IMR-90 (cell line): ENCODE data around the gene SDC4.

Source experiments
- CEBPB ChIP-seq: IDR thresholded peaks from 2 replicates; pipeline ENCODE4 v1.6.1; 2012; ENCODE audit warnings: low read depth, low read length, improper control_type of control experiment
- CHD1 ChIP-seq: IDR thresholded peaks from 2 replicates; pipeline ENCODE4 v1.6.1; 2012; ENCODE audit warnings: low read depth, low read length, improper control_type of control experiment
- FOS ChIP-seq: fragments of 150-350 bp; IDR thresholded peaks from 2 replicates; pipeline ENCODE4 v1.6.1; 2016; ENCODE audit warnings: low read depth, low read length
- MAFK ChIP-seq: IDR thresholded peaks from 2 replicates; pipeline ENCODE4 v1.6.1; 2012; ENCODE audit warnings: low read depth, low read length, improper control_type of control experiment
- MAZ ChIP-seq: IDR thresholded peaks from 2 replicates; pipeline ENCODE4 v1.6.1; 2012; ENCODE audit warnings: low read depth, mild to moderate bottlenecking, low read length, improper control_type of control experiment, moderate library complexity, borderline replicate concordance
- MXI1 ChIP-seq: IDR thresholded peaks from 2 replicates; pipeline ENCODE4 v1.6.1; 2012; ENCODE audit warnings: low read depth, mild to moderate bottlenecking, low read length, moderate library complexity, borderline replicate concordance
- NFE2L2 ChIP-seq: fragments of 150-350 bp; IDR thresholded peaks from 2 replicates; pipeline ENCODE4 v1.6.1; 2016; ENCODE audit warnings: low read depth, mild to moderate bottlenecking, low read length
- POLR2A ChIP-seq: IDR thresholded peaks from 2 replicates; pipeline ENCODE4 v1.6.1; 2012; ENCODE audit warnings: mild to moderate bottlenecking, low read depth, low read length
- RAD21 ChIP-seq: IDR thresholded peaks from 2 replicates; pipeline ENCODE4 v1.6.1; 2012; ENCODE audit warnings: low read length, improper control_type of control experiment
- RCOR1 ChIP-seq: IDR thresholded peaks from 2 replicates; pipeline ENCODE4 v1.6.1; 2012; ENCODE audit warnings: mild to moderate bottlenecking, low read length, improper control_type of control experiment; ENCODE audit not compliant: insufficient replicate concordance
- RFX5 ChIP-seq: IDR thresholded peaks from 2 replicates; pipeline ENCODE4 v1.8.0; 2012; ENCODE audit warnings: low read depth, mild to moderate bottlenecking, low read length, moderate library complexity
- SMC3 ChIP-seq: fragments of 150-350 bp; IDR thresholded peaks from 2 replicates; pipeline ENCODE4 v1.6.1; 2016; ENCODE audit warnings: low read depth, mild to moderate bottlenecking, antibody characterized with exemption, low read length, moderate library complexity
- TF ChIP-seq, protein P1 (sequence below): conservative IDR thresholded peaks from 2 replicates; pipeline ENCODE4 v1.5.1; 2012; ENCODE audit warnings: mild to moderate bottlenecking, low read depth, low read length, improper control_type of control experiment
- TF ChIP-seq, protein P2 (sequence below): fragments of 150-350 bp; IDR thresholded peaks from 2 replicates; pipeline ENCODE4 v1.6.1; 2017; ENCODE audit warnings: mild to moderate bottlenecking, antibody characterized with exemption, low read length, low read depth

DNA sequence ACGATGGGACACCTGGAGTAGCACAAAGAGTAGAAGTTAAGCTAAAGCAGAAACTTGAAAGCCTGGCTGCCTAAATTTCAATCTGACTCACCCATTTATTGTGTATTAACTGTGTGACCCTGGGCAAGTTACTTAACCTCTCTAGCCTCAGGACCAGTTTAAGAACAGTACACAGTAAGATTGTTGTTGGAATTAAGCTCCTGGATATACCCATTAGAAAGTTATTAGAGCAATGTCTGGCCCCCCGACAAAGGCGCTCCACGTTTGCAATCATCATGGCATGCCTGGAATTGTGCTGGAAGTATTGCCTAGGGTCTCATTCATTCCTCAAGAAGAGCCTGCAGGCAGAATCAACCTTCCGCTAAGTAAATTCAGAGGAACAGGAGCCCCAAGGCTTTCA lies 1.4 kb downstream of the SDC4 start:
- TF ChIP-seq, protein P1, sequence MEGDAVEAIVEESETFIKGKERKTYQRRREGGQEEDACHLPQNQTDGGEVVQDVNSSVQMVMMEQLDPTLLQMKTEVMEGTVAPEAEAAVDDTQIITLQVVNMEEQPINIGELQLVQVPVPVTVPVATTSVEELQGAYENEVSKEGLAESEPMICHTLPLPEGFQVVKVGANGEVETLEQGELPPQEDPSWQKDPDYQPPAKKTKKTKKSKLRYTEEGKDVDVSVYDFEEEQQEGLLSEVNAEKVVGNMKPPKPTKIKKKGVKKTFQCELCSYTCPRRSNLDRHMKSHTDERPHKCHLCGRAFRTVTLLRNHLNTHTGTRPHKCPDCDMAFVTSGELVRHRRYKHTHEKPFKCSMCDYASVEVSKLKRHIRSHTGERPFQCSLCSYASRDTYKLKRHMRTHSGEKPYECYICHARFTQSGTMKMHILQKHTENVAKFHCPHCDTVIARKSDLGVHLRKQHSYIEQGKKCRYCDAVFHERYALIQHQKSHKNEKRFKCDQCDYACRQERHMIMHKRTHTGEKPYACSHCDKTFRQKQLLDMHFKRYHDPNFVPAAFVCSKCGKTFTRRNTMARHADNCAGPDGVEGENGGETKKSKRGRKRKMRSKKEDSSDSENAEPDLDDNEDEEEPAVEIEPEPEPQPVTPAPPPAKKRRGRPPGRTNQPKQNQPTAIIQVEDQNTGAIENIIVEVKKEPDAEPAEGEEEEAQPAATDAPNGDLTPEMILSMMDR: no peak
- TF ChIP-seq POLR2A: no peak; the same call in 1 of the 2 replicates
- TF ChIP-seq RAD21: no peak
- TF ChIP-seq, protein P2, sequence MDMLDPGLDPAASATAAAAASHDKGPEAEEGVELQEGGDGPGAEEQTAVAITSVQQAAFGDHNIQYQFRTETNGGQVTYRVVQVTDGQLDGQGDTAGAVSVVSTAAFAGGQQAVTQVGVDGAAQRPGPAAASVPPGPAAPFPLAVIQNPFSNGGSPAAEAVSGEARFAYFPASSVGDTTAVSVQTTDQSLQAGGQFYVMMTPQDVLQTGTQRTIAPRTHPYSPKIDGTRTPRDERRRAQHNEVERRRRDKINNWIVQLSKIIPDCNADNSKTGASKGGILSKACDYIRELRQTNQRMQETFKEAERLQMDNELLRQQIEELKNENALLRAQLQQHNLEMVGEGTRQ: no peak
- TF ChIP-seq RCOR1: no peak
- no peak for TF ChIP-seq RFX5
- TF ChIP-seq FOS: no peak
- TF ChIP-seq CEBPB: no peak
- no peak for TF ChIP-seq SMC3
- no peak for TF ChIP-seq MAZ
- TF ChIP-seq CHD1: peak; percentile 29; the same call in 1 of the 2 replicates
- no peak for TF ChIP-seq MXI1
- no peak for TF ChIP-seq MAFK
- no peak for TF ChIP-seq NFE2L2
